ENCODE measurements around the gene AK3.

Gene AK3

DNA sequence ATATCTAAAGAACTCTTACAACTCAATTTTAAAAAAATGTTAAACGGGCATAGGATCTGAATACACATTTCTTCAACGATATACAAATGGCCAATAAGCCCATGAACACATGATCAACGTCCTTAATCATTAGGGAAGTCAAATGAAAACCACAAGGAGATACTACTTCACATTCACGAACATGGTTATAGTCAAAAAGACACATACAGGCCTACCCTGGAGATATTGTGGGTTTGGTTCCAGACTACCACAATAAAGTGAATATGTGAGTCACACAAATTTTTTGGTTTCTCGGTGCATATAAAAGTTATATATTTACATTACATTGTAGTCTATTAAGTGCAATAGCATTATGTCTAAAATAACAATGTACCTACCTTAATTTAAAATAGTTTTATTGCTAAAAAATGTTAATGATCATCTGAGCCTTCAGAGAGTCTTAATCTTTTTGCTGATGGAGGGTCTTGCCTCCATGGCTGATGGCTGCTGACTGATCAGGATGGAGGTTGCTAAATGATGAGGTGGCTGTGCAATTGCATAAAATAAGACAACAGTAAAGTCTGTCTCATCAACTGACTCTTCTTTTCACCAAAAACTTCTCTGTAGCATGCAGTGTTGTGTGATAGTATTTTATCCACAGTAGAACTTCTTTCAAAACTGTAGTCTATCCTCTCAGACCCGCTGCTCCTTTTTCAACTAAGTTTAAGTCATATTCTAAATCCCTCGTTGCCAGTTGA, 15.1 kb downstream of the AK3 start:
- no peak overlapping the region for H2AFZ ChIP-seq (ENCODE audit: low read length)
- no peak overlapping the region for H3K4me2 ChIP-seq (ENCODE audit: insufficient read depth, low read length, poor library complexity, severe bottlenecking)
- H3K14ac ChIP-seq (ENCODE audit: low read length) = no peak overlapping the region
- DNase-seq (ENCODE audit: low spot score) = no peak
- no peak overlapping the region for H4K91ac ChIP-seq (ENCODE audit: low read depth, low read length, poor library complexity)
- H3K4me3 ChIP-seq (ENCODE audit: low read length in 2 of 2) = no peak overlapping the region
- H3K4ac ChIP-seq (ENCODE audit: low read length) = no peak overlapping the region
- no peak overlapping the region for H2BK5ac ChIP-seq (ENCODE audit: low read length)
- H2AK5ac ChIP-seq (ENCODE audit: low read depth, low read length) = no peak overlapping the region
- H3K79me1 ChIP-seq (ENCODE audit: low read depth, low read length) = no peaks in the 10 kb centered on the region
- peaks cover 0 to 74% of the 10 kb centered on the region in 2 donors for H3K36me3 ChIP-seq (replicated peaks in 1 of 2; ENCODE audit: control insufficient read depth in 2 of 2, insufficient read depth in 2 of 2, low read length in 2 of 2)
- no peak overlapping the region for H4K8ac ChIP-seq (ENCODE audit: low read depth, low read length)
- no peak overlapping the region for H3K9ac ChIP-seq (ENCODE audit: low read depth, low read length, poor library complexity)
- H2BK120ac ChIP-seq (ENCODE audit: low read depth, low read length) = no peak overlapping the region
- WGBS, 2 donors (ENCODE audit: extremely low coverage in 2 of 2, insufficient read length in 2 of 2, insufficient replicate concordance in 1 of 2) = no CpG with 5 or more reads among the region's 7 CpGs
- H3K9me3 ChIP-seq (replicated peaks in 1 of 2; ENCODE audit: control insufficient read depth in 2 of 2, insufficient read depth in 1 of 2, low read depth in 1 of 2, low read length in 2 of 2) = no peaks in the 10 kb centered on the region
- H3K23ac ChIP-seq (ENCODE audit: low read depth, low read length, poor library complexity) = no peak overlapping the region
- H2BK15ac ChIP-seq (ENCODE audit: low read length) = no peak overlapping the region
- no peak overlapping the region for H3K27ac ChIP-seq (replicated peaks; ENCODE audit: low read length)
- no peaks in the 10 kb centered on the region for H3K4me1 ChIP-seq (ENCODE audit: control insufficient read depth in 2 of 2, insufficient read depth in 1 of 2, low read depth in 1 of 2, low read length in 2 of 2)
- no peak overlapping the region for H2BK12ac ChIP-seq (ENCODE audit: low read length)
- no peak overlapping the region for H3K18ac ChIP-seq (ENCODE audit: low read length)
- no peaks in the 10 kb centered on the region for H3K27me3 ChIP-seq (ENCODE audit: control insufficient read depth in 3 of 3, insufficient read depth in 3 of 3, low read depth in 1 of 3, low read length in 3 of 3)

DNA sequence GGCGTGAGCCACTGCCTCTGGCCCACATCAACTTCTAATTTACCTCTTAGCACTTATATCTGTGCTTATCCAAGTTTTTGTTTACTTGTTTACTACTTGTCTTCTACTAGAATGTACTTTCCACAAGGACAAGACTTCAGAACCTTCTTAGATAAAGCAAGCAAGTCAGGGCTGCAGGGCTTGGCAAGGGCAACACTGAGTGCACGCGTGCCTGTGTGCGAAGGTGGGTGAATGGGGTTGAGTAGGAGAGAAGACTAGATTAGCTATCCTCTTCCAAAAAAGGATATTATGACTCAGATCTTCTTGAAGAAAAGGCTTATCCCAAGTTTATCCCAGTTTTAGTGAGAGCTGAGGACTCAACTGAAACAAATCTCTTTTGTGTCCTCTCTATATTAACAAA, 19.3 kb downstream of the AK3 start:
- no peaks in the 10 kb centered on the region for H3K27me3 ChIP-seq (ENCODE audit: control insufficient read depth in 3 of 3, insufficient read depth in 3 of 3, low read depth in 1 of 3, low read length in 3 of 3)
- no CpG with 5 or more reads among the region's 4 CpGs for WGBS, 2 donors (ENCODE audit: extremely low coverage in 2 of 2, insufficient read length in 2 of 2, insufficient replicate concordance in 1 of 2)
- H3K14ac ChIP-seq (ENCODE audit: low read length) = no peak overlapping the region
- DNase-seq (ENCODE audit: low spot score) = no peak
- H2BK15ac ChIP-seq (ENCODE audit: low read length) = no peak overlapping the region
- no peak overlapping the region for H2AK5ac ChIP-seq (ENCODE audit: low read depth, low read length)
- no peak overlapping the region for H2BK120ac ChIP-seq (ENCODE audit: low read depth, low read length)
- H3K23ac ChIP-seq (ENCODE audit: low read depth, low read length, poor library complexity) = no peak overlapping the region
- H2AFZ ChIP-seq (ENCODE audit: low read length) = no peak overlapping the region
- no peak overlapping the region for H3K27ac ChIP-seq (replicated peaks; ENCODE audit: low read length)
- peaks cover 7 to 88% of the 10 kb centered on the region in 2 donors for H3K36me3 ChIP-seq (replicated peaks in 1 of 2; ENCODE audit: control insufficient read depth in 2 of 2, insufficient read depth in 2 of 2, low read length in 2 of 2)
- no peaks in the 10 kb centered on the region for H3K79me1 ChIP-seq (ENCODE audit: low read depth, low read length)
- no peak overlapping the region for H3K9ac ChIP-seq (ENCODE audit: low read depth, low read length, poor library complexity)
- H4K91ac ChIP-seq (ENCODE audit: low read depth, low read length, poor library complexity) = no peak overlapping the region
- H3K4me2 ChIP-seq (ENCODE audit: insufficient read depth, low read length, poor library complexity, severe bottlenecking) = no peak overlapping the region
- no peaks in the 10 kb centered on the region for H3K4me1 ChIP-seq (ENCODE audit: control insufficient read depth in 2 of 2, insufficient read depth in 1 of 2, low read depth in 1 of 2, low read length in 2 of 2)
- H2BK5ac ChIP-seq (ENCODE audit: low read length) = no peak overlapping the region
- H3K4me3 ChIP-seq (ENCODE audit: low read length in 2 of 2) = no peak overlapping the region
- H3K18ac ChIP-seq (ENCODE audit: low read length) = no peak overlapping the region
- no peak overlapping the region for H4K8ac ChIP-seq (ENCODE audit: low read depth, low read length)
- no peak overlapping the region for H2BK12ac ChIP-seq (ENCODE audit: low read length)
- H3K9me3 ChIP-seq (replicated peaks in 1 of 2; ENCODE audit: control insufficient read depth in 2 of 2, insufficient read depth in 1 of 2, low read depth in 1 of 2, low read length in 2 of 2) = no peaks in the 10 kb centered on the region
- H3K4ac ChIP-seq (ENCODE audit: low read length) = no peak overlapping the region

DNA sequence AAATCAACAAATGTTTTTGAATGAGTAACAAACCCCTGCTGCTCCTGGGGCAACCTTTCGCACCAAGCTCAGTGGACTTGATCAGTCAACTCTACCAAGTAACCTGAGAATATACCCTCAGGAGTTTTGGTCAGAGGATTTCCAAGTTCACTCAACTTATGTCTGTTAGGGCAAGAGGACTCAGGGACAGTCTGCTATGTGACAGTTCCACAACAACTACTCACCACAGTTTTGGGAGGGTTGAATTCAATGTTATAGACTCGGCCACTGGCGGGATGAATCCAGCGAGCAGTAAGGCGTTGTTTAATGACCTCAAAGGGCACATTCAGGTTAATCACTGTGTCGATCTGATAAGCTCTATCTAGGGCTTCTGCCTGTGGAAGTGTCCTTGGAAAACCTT, 22.1 kb downstream of the AK3 start:
- H2BK15ac ChIP-seq (ENCODE audit: low read length) = no peak overlapping the region
- no peak overlapping the region for H4K8ac ChIP-seq (ENCODE audit: low read depth, low read length)
- no peak overlapping the region for H2BK12ac ChIP-seq (ENCODE audit: low read length)
- no peak overlapping the region for H3K4me3 ChIP-seq (ENCODE audit: low read length in 2 of 2)
- no CpG with 5 or more reads among the region's 6 CpGs for WGBS, 2 donors (ENCODE audit: extremely low coverage in 2 of 2, insufficient read length in 2 of 2, insufficient replicate concordance in 1 of 2)
- H2BK120ac ChIP-seq (ENCODE audit: low read depth, low read length) = no peak overlapping the region
- no peaks in the 10 kb centered on the region for H3K27me3 ChIP-seq (ENCODE audit: control insufficient read depth in 3 of 3, insufficient read depth in 3 of 3, low read depth in 1 of 3, low read length in 3 of 3)
- H3K4me1 ChIP-seq (ENCODE audit: control insufficient read depth in 2 of 2, insufficient read depth in 1 of 2, low read depth in 1 of 2, low read length in 2 of 2) = no peaks in the 10 kb centered on the region
- no peak overlapping the region for H2AFZ ChIP-seq (ENCODE audit: low read length)
- H3K79me1 ChIP-seq (ENCODE audit: low read depth, low read length) = no peaks in the 10 kb centered on the region
- H2AK5ac ChIP-seq (ENCODE audit: low read depth, low read length) = no peak overlapping the region
- no peak for DNase-seq (ENCODE audit: low spot score)
- H4K91ac ChIP-seq (ENCODE audit: low read depth, low read length, poor library complexity) = no peak overlapping the region
- H3K4me2 ChIP-seq (ENCODE audit: insufficient read depth, low read length, poor library complexity, severe bottlenecking) = no peak overlapping the region
- no peak overlapping the region for H3K9ac ChIP-seq (ENCODE audit: low read depth, low read length, poor library complexity)
- H3K27ac ChIP-seq (replicated peaks; ENCODE audit: low read length) = no peak overlapping the region
- H3K18ac ChIP-seq (ENCODE audit: low read length) = no peak overlapping the region
- peaks cover 0 to under 1% of the 10 kb centered on the region in 2 donors for H3K9me3 ChIP-seq (replicated peaks in 1 of 2; ENCODE audit: control insufficient read depth in 2 of 2, insufficient read depth in 1 of 2, low read depth in 1 of 2, low read length in 2 of 2)
- H2BK5ac ChIP-seq (ENCODE audit: low read length) = no peak overlapping the region
- H3K23ac ChIP-seq (ENCODE audit: low read depth, low read length, poor library complexity) = no peak overlapping the region
- no peak overlapping the region for H3K4ac ChIP-seq (ENCODE audit: low read length)
- peaks cover 7 to 95% of the 10 kb centered on the region in 2 donors for H3K36me3 ChIP-seq (replicated peaks in 1 of 2; ENCODE audit: control insufficient read depth in 2 of 2, insufficient read depth in 2 of 2, low read length in 2 of 2)
- no peak overlapping the region for H3K14ac ChIP-seq (ENCODE audit: low read length)

DNA sequence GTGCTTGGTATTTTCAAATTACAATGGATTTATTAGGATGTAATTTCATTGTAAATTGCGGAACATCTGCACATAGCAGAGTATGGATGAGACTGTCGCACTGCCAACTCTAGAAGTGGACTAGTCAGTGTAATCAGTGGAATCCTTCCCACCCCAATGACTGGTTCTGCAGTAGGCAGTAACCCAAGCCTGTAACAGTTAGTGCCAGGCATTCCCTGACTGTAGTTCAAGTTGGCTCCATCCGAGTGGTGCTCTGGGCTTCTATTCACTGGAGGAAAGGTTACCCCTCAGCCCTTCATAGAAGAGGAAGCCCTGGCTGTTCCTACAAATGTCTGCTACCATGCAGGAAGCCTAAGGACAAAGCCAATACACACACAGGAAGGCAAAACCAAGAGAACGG, 23.2 kb downstream of the AK3 start:
- Histone ChIP-seq H3K9ac (ENCODE audit: low read depth, low read length, poor library complexity) (no peak overlapping the region), H4K8ac (ENCODE audit: low read depth, low read length) (no peak overlapping the region), H3K23ac (ENCODE audit: low read depth, low read length, poor library complexity) (no peak overlapping the region), H3K27ac (replicated peaks; ENCODE audit: low read length) (no peak overlapping the region), H2BK15ac (ENCODE audit: low read length) (no peak overlapping the region), H2AK5ac (ENCODE audit: low read depth, low read length) (no peak overlapping the region), H2BK12ac (ENCODE audit: low read length) (no peak overlapping the region), H3K79me1 (ENCODE audit: low read depth, low read length) (no peaks in the 10 kb centered on the region), H4K91ac (ENCODE audit: low read depth, low read length, poor library complexity) (no peak overlapping the region), H3K14ac (ENCODE audit: low read length) (no peak overlapping the region), H2BK5ac (ENCODE audit: low read length) (no peak overlapping the region), H3K18ac (ENCODE audit: low read length) (no peak overlapping the region), H3K4me2 (ENCODE audit: insufficient read depth, low read length, poor library complexity, severe bottlenecking) (no peak overlapping the region), H3K4me3 (ENCODE audit: low read length in 2 of 2) (no peak overlapping the region), H3K9me3 (replicated peaks in 1 of 2; ENCODE audit: control insufficient read depth in 2 of 2, insufficient read depth in 1 of 2, low read depth in 1 of 2, low read length in 2 of 2) (peaks cover 0 to 1% of the 10 kb centered on the region in 2 donors), H2AFZ (ENCODE audit: low read length) (no peak overlapping the region), H2BK120ac (ENCODE audit: low read depth, low read length) (no peak overlapping the region), H3K27me3 (ENCODE audit: control insufficient read depth in 3 of 3, insufficient read depth in 3 of 3, low read depth in 1 of 3, low read length in 3 of 3) (no peaks in the 10 kb centered on the region), H3K4ac (ENCODE audit: low read length) (no peak overlapping the region), H3K4me1 (ENCODE audit: control insufficient read depth in 2 of 2, insufficient read depth in 1 of 2, low read depth in 1 of 2, low read length in 2 of 2) (no peaks in the 10 kb centered on the region), H3K36me3 (replicated peaks in 1 of 2; ENCODE audit: control insufficient read depth in 2 of 2, insufficient read depth in 2 of 2, low read length in 2 of 2) (peaks cover 7 to 92% of the 10 kb centered on the region in 2 donors)
- no CpG with 5 or more reads among the region's 4 CpGs for WGBS, 2 donors (ENCODE audit: extremely low coverage in 2 of 2, insufficient read length in 2 of 2, insufficient replicate concordance in 1 of 2)
- no peak for DNase-seq (ENCODE audit: low spot score)

Data from neuronal stem cell (in vitro differentiated cells).